Type B pancreatic cell (in vitro differentiated cells): Measurements from ENCODE around the gene NOS1AP. TPM values are rescaled to one million over a fixed set of nuclear protein-coding genes. Genes with fewer than 3 reads are reported as not detected.

Experiments
- DNase-seq: peaks from one replicate; pipeline ENCODE4 v3.0.0; 2021; ENCODE audit warnings: mixed read lengths; ENCODE audit not compliant: unreplicated experiment; ENCODE audit errors: extremely low spot score
- H3K27ac Mint-ChIP-seq: 2 replicates; pipeline ENCODE4 v1.8.0; 2021; ENCODE audit warnings: mild to moderate bottlenecking, mixed read lengths
- H3K27me3 Mint-ChIP-seq: 2 replicates; pipeline ENCODE4 v1.8.0; 2021; ENCODE audit warnings: mixed read lengths
- H3K36me3 Mint-ChIP-seq: 2 replicates; pipeline ENCODE4 v1.8.0; 2021; ENCODE audit warnings: mixed read lengths
- H3K4me1 Mint-ChIP-seq: one replicate; pipeline ENCODE4 v1.8.0; 2021; ENCODE audit warnings: mixed read lengths; ENCODE audit not compliant: unreplicated experiment
- H3K4me3 Mint-ChIP-seq: 2 replicates; pipeline ENCODE4 v1.8.0; 2021; ENCODE audit warnings: mild to moderate bottlenecking, mixed read lengths
- H3K9me3 Mint-ChIP-seq: 2 replicates; pipeline ENCODE4 v1.8.0; 2021; ENCODE audit warnings: mixed read lengths
- total RNA-seq: library from RNA; stranded (reverse); gene quantifications from 2 replicates; pipeline ENCODE4 v1.2.1, GENCODE V29; 2021; ENCODE audit warnings: low replicate concordance
- TF ChIP-seq, protein P1 (sequence below): fragments of 200-600 bp; sonication (generic); conservative IDR thresholded peaks from 2 replicates; pipeline ENCODE4 v1.5.0; 2021; ENCODE audit warnings: antibody characterized with exemption, mild to moderate bottlenecking

NOS1AP gene
- total RNA-seq, 1 donor from 2014 or later, result 10.4 TPM

- Mint-ChIP-seq H3K4me3 (no peak overlapping the region), H3K27ac (no peak overlapping the region), H3K27me3 (no peaks in the 10 kb centered on the region), H3K4me1 (peaks cover 50% of the 10 kb centered on the region), H3K36me3 (no peaks in the 10 kb centered on the region), H3K9me3 (no peaks in the 10 kb centered on the region)
- TF ChIP-seq, protein P1, sequence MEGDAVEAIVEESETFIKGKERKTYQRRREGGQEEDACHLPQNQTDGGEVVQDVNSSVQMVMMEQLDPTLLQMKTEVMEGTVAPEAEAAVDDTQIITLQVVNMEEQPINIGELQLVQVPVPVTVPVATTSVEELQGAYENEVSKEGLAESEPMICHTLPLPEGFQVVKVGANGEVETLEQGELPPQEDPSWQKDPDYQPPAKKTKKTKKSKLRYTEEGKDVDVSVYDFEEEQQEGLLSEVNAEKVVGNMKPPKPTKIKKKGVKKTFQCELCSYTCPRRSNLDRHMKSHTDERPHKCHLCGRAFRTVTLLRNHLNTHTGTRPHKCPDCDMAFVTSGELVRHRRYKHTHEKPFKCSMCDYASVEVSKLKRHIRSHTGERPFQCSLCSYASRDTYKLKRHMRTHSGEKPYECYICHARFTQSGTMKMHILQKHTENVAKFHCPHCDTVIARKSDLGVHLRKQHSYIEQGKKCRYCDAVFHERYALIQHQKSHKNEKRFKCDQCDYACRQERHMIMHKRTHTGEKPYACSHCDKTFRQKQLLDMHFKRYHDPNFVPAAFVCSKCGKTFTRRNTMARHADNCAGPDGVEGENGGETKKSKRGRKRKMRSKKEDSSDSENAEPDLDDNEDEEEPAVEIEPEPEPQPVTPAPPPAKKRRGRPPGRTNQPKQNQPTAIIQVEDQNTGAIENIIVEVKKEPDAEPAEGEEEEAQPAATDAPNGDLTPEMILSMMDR, result no peak
- no peak for DNase-seq
These were observed 144.7 kb downstream of the NOS1AP start for GRCh38 chr1:162214202-162214601.

- Mint-ChIP-seq H3K36me3 (no peaks in the 10 kb centered on the region), H3K27ac (peak overlapping the region; percentile 66), H3K4me1 (peaks cover 59% of the 10 kb centered on the region), H3K27me3 (no peaks in the 10 kb centered on the region), H3K4me3 (peak overlapping the region; percentile 48), H3K9me3 (no peaks in the 10 kb centered on the region)
- DNase-seq, result no peak
- TF ChIP-seq, protein P1, result no peak
These were observed 146.4 kb downstream of the NOS1AP start for GRCh38 chr1:162215902-162216301.

DNA sequence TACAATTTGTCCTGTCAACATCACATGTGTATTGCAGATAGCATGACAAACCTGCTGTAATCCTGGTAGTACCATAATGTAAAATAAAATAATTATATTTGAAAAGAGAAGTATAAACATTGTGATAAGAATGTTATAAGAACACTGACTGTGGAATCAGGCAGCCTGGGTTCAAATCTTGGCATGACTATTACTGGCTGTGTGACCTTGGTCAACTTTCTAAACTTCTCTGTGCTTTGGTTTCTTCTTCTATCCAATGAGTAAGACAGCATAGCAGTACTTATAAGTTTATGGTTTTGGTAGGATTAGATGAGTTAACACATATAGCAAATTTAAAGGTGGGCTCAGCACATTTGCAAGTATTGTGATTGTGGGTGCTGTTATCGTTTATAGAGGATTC is 147.1 kb downstream of the NOS1AP start:
- Mint-ChIP-seq H3K9me3 (no peaks in the 10 kb centered on the region), H3K27me3 (no peaks in the 10 kb centered on the region), H3K4me1 (peaks cover 57% of the 10 kb centered on the region), H3K27ac (no peak overlapping the region), H3K4me3 (no peak overlapping the region), H3K36me3 (no peaks in the 10 kb centered on the region)
- TF ChIP-seq, protein P1, result no peak
- no peak for DNase-seq

DNA sequence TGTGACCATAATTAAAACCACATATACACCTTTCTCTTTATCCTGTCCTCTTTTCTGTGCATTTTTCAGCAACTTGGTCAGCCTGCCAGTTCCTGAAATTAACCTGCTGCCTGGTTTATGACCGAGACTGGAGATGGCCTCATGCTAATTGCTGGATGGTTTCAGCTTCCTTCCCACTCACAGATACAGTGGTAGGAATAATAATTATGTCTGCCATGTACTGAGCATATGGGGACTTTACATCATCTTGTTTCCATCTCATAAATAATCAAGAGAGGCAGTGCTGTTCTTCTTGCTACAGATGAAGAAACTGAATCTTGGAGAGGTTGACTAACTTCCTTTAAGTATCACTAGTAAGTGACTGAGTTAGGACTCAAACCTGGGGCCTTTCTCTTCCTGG is 148.2 kb downstream of the NOS1AP start:
- H3K4me3 Mint-ChIP-seq, result no peak overlapping the region
- no peaks in the 10 kb centered on the region for H3K9me3 Mint-ChIP-seq
- no peak for DNase-seq
- H3K4me1 Mint-ChIP-seq, result peaks cover 60% of the 10 kb centered on the region
- no peaks in the 10 kb centered on the region for H3K27me3 Mint-ChIP-seq
- TF ChIP-seq, protein P1, result no peak
- H3K36me3 Mint-ChIP-seq, result no peaks in the 10 kb centered on the region
- H3K27ac Mint-ChIP-seq, result peak overlapping the region; percentile 14

DNA sequence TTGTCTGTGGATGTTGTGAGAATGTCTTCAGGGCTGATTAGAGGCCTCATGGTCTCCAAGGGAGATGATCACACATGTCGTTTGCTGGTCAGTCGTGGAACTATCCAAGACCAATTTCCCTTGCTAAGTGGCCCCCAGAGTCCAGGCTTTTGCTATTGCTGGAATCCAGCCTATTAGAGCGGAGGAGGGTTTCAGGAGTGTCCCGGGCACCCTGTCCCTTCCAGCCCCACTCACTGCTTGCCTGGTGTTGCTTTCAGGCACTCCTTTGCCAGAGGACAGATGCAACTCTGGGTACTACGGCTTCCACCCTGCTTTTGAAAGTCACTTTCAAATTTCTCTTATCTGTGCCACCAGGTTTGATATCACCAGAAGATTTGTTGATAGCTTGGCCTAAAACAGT is 149.1 kb downstream of the NOS1AP start:
- H3K27me3 Mint-ChIP-seq, result no peaks in the 10 kb centered on the region
- peak overlapping the region; percentile 70 for H3K27ac Mint-ChIP-seq
- peaks cover 60% of the 10 kb centered on the region for H3K4me1 Mint-ChIP-seq
- H3K36me3 Mint-ChIP-seq, result no peaks in the 10 kb centered on the region
- no peak for DNase-seq
- no peak overlapping the region for H3K4me3 Mint-ChIP-seq
- no peaks in the 10 kb centered on the region for H3K9me3 Mint-ChIP-seq
- TF ChIP-seq, protein P1, result no peak

DNA sequence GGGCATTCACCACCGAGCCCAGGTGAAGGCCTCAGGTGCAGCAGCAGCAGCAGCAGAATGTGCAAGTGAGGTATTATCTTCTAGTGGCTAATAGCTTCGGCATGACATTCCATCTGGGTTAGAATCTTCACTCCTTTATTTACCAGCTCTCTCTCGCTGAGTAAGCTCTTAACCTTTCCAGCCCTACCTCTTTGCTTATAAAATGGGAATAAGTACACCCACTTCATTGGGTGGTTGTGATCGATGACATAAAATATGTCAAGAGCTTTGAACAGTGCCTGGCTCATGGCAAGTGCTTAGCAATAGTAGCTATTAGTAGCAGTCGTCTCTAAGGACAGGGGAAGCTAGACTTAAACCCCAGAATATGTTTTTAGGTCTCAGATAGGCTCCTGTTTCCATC is 149.5 kb downstream of the NOS1AP start:
- DNase-seq, result no peak
- Mint-ChIP-seq H3K36me3 (no peaks in the 10 kb centered on the region), H3K9me3 (no peaks in the 10 kb centered on the region), H3K4me1 (peaks cover 55% of the 10 kb centered on the region), H3K27ac (peak overlapping the region; percentile 70), H3K4me3 (peak overlapping the region; percentile 29), H3K27me3 (no peaks in the 10 kb centered on the region)
- TF ChIP-seq, protein P1, result no peak
